ENCODE data around the gene SCN5A. TPM values are rescaled to one million over a fixed set of nuclear protein-coding genes. Genes with fewer than 3 reads are reported as not detected.

SCN5A gene
- total RNA-seq, 1 experiment from 2014 or later: 0.54 TPM

GRCh38 chr3:38622336-38622735 lies 27.2 kb downstream of the SCN5A start:
- BruUV-seq (replicated peaks): no TSS peak
- TF ChIP-seq, protein P1, sequence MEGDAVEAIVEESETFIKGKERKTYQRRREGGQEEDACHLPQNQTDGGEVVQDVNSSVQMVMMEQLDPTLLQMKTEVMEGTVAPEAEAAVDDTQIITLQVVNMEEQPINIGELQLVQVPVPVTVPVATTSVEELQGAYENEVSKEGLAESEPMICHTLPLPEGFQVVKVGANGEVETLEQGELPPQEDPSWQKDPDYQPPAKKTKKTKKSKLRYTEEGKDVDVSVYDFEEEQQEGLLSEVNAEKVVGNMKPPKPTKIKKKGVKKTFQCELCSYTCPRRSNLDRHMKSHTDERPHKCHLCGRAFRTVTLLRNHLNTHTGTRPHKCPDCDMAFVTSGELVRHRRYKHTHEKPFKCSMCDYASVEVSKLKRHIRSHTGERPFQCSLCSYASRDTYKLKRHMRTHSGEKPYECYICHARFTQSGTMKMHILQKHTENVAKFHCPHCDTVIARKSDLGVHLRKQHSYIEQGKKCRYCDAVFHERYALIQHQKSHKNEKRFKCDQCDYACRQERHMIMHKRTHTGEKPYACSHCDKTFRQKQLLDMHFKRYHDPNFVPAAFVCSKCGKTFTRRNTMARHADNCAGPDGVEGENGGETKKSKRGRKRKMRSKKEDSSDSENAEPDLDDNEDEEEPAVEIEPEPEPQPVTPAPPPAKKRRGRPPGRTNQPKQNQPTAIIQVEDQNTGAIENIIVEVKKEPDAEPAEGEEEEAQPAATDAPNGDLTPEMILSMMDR (conservative IDR thresholded peaks at IDR 0.05; ENCODE audit: low read depth, low read length): no peak
- no peak for TF ChIP-seq EZH2 (IDR thresholded peaks at IDR 0.05; ENCODE audit: borderline replicate concordance, low read depth, low read length, poor library complexity, severe bottlenecking)
- H3K36me3 ChIP-seq (ENCODE audit: insufficient read depth, low read length, poor library complexity, severe bottlenecking): no peaks in the 10 kb centered on the region
- intact Hi-C loops (cut with micrococcal nuclease; ENCODE audit: unreplicated experiment): no loop called here
- no peak for DNase-seq (ENCODE audit: low spot score)
- CTCF ChIA-PET: no interaction called here
- POLR2A ChIA-PET (ENCODE audit: low non-redundant PET): no interaction called here
- no peaks in the 10 kb centered on the region for H3K4me1 ChIP-seq (ENCODE audit: insufficient read depth, low read length, poor library complexity, severe bottlenecking)
- no peaks in the 10 kb centered on the region for H3K9me3 ChIP-seq (ENCODE audit: low read depth, low read length, poor library complexity, severe bottlenecking)
- H3K27ac ChIP-seq (ENCODE audit: low read depth, low read length, poor library complexity, severe bottlenecking): no peak overlapping the region
- H3K4me3 ChIP-seq (ENCODE audit: low read depth, low read length, poor library complexity, severe bottlenecking): no peak overlapping the region
- no peaks in the 10 kb centered on the region for H3K27me3 ChIP-seq (replicated peaks; ENCODE audit: insufficient read depth, low read depth, low read length, poor library complexity)

DNA sequence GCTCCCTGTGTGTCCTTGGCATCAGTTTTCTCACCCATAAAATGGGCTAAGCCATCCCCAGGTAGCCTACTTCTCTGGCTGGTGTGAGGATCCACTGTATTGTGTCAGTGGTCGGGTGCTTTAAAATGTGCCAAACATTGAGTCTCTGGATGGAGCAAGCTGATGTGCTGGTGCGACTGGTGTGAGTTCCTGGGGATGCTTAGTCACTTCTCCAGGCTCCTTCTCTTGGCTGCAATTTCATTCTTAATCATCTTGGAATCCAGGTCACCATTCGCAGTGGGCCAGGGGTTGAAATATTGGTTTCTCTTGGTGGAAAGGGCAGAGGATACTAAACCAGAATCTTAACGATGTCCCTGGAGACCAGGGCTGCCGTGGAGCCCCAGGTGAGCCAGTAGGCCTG lies 29.3 kb downstream of the SCN5A start:
- Histone ChIP-seq H3K4me1 (ENCODE audit: insufficient read depth, low read length, poor library complexity, severe bottlenecking) (no peaks in the 10 kb centered on the region), H3K36me3 (ENCODE audit: insufficient read depth, low read length, poor library complexity, severe bottlenecking) (no peaks in the 10 kb centered on the region), H3K27me3 (replicated peaks; ENCODE audit: insufficient read depth, low read depth, low read length, poor library complexity) (no peaks in the 10 kb centered on the region), H3K4me3 (ENCODE audit: low read depth, low read length, poor library complexity, severe bottlenecking) (no peak overlapping the region), H3K27ac (ENCODE audit: low read depth, low read length, poor library complexity, severe bottlenecking) (no peak overlapping the region), H3K9me3 (ENCODE audit: low read depth, low read length, poor library complexity, severe bottlenecking) (no peaks in the 10 kb centered on the region)
- DNase-seq (ENCODE audit: low spot score): no peak
- no TSS peak for BruUV-seq (replicated peaks)
- TF ChIP-seq EZH2 (IDR thresholded peaks at IDR 0.05; ENCODE audit: borderline replicate concordance, low read depth, low read length, poor library complexity, severe bottlenecking): no peak
- TF ChIP-seq, protein P1 (conservative IDR thresholded peaks at IDR 0.05; ENCODE audit: low read depth, low read length): no peak
- CTCF ChIA-PET: no interaction called here
- intact Hi-C loops (cut with micrococcal nuclease; ENCODE audit: unreplicated experiment): no loop called here
- POLR2A ChIA-PET (ENCODE audit: low non-redundant PET): no interaction called here

- CTCF ChIA-PET: no interaction called here
These were observed 31.1 kb downstream of the SCN5A start for GRCh38 chr3:38618343-38618742.

More at GRCh38 chr3:38618343-38618742, 31.1 kb downstream of the SCN5A start:
- POLR2A ChIA-PET (ENCODE audit: low non-redundant PET): no interaction called here
- H3K4me1 ChIP-seq (ENCODE audit: insufficient read depth, low read length, poor library complexity, severe bottlenecking): no peaks in the 10 kb centered on the region
- H3K27me3 ChIP-seq (replicated peaks; ENCODE audit: insufficient read depth, low read depth, low read length, poor library complexity): no peaks in the 10 kb centered on the region
- H3K36me3 ChIP-seq (ENCODE audit: insufficient read depth, low read length, poor library complexity, severe bottlenecking): no peaks in the 10 kb centered on the region
- BruUV-seq (replicated peaks): no TSS peak
- no peak overlapping the region for H3K4me3 ChIP-seq (ENCODE audit: low read depth, low read length, poor library complexity, severe bottlenecking)
- no peak overlapping the region for H3K27ac ChIP-seq (ENCODE audit: low read depth, low read length, poor library complexity, severe bottlenecking)
- no peaks in the 10 kb centered on the region for H3K9me3 ChIP-seq (ENCODE audit: low read depth, low read length, poor library complexity, severe bottlenecking)
- TF ChIP-seq, protein P1 (conservative IDR thresholded peaks at IDR 0.05; ENCODE audit: low read depth, low read length): no peak
- no peak for TF ChIP-seq EZH2 (IDR thresholded peaks at IDR 0.05; ENCODE audit: borderline replicate concordance, low read depth, low read length, poor library complexity, severe bottlenecking)
- intact Hi-C loops (cut with micrococcal nuclease; ENCODE audit: unreplicated experiment): no loop called here
- DNase-seq (ENCODE audit: low spot score): no peak

All from A673 (cell line).